PFSK-1 (cell line): ENCODE results near the gene PRRG1.

ENCODE experiments used
- FOXP2 ChIP-seq: optimal IDR thresholded peaks from 2 replicates; pipeline ENCODE3; 2011; ENCODE audit warnings: borderline replicate concordance, control low read depth, inconsistent platforms; ENCODE audit not compliant: insufficient read depth; ENCODE audit errors: extremely low read length, extremely low read depth
- POLR2AphosphoS5 ChIP-seq: IDR thresholded peaks from 2 replicates; pipeline ENCODE4 v1.6.1; 2012; ENCODE audit warnings: low read depth, mild to moderate bottlenecking, control low read depth, low read length, moderate library complexity
- SIN3A ChIP-seq: IDR thresholded peaks from 2 replicates; pipeline ENCODE4 v1.6.1; 2012; ENCODE audit warnings: mild to moderate bottlenecking, low read length, moderate library complexity, borderline replicate concordance; ENCODE audit not compliant: insufficient read depth
- TAF1 ChIP-seq: IDR thresholded peaks from 2 replicates; pipeline ENCODE4 v1.6.1; 2012; ENCODE audit warnings: low read length, control low read depth, borderline replicate concordance; ENCODE audit not compliant: insufficient read depth
- TF ChIP-seq, protein P1 (sequence below), 2 experiments: IDR thresholded peaks; 2 replicates each; pipeline versions ENCODE4 v1.6.1 to v1.8.0; 2011 to 2012; ENCODE audit warnings: low read depth in 2 of 2, low read length in 2 of 2, control low read depth in 1 of 2, inconsistent platforms in 1 of 2, mild to moderate bottlenecking in 1 of 2, moderate library complexity in 1 of 2; ENCODE audit not compliant: insufficient read depth in 1 of 2

PRRG1 gene

DNA sequence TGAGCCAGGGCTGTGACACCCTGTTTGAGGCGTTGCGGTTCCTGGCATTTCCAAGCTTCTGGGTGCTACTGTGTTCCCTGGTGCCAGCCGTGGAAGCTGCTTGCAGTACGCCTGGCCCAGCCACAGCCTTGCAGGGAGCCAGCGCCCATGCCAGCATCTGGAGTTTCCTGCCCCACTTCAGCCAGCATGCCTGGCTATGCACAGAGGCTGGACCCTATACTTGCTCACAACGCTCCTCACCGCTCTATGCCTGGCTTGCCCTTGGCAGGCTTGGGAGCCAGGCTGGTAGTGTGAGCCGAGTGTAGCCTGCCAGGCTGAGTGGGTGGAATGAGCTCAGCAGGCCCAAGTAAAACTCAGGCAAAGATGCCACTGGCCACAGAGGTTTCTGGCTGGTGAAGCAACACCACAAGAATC is 22.4 kb downstream of the PRRG1 start:
- TF ChIP-seq POLR2AphosphoS5 = no peak

DNA sequence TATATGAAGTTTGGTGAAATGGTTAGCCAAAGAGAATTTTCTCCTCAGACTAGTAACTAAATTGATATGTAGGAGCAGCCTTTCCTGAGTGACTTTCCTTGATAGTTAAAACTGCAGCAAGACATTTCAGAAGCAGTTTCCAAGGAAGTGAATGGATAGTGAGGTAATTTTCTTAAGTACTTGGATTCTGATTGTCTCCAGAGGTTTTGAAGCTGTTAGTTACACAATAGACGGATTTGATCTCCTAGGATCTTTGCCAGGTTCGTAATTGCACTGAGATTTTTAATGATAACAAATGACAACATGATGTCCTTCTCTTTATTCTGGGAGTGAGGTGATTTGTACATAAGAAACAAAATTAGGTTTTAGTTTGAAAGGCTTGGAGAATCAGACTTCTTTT is 29.2 kb downstream of the PRRG1 start:
- TF ChIP-seq POLR2AphosphoS5 = no peak
- TF ChIP-seq, protein P1, sequence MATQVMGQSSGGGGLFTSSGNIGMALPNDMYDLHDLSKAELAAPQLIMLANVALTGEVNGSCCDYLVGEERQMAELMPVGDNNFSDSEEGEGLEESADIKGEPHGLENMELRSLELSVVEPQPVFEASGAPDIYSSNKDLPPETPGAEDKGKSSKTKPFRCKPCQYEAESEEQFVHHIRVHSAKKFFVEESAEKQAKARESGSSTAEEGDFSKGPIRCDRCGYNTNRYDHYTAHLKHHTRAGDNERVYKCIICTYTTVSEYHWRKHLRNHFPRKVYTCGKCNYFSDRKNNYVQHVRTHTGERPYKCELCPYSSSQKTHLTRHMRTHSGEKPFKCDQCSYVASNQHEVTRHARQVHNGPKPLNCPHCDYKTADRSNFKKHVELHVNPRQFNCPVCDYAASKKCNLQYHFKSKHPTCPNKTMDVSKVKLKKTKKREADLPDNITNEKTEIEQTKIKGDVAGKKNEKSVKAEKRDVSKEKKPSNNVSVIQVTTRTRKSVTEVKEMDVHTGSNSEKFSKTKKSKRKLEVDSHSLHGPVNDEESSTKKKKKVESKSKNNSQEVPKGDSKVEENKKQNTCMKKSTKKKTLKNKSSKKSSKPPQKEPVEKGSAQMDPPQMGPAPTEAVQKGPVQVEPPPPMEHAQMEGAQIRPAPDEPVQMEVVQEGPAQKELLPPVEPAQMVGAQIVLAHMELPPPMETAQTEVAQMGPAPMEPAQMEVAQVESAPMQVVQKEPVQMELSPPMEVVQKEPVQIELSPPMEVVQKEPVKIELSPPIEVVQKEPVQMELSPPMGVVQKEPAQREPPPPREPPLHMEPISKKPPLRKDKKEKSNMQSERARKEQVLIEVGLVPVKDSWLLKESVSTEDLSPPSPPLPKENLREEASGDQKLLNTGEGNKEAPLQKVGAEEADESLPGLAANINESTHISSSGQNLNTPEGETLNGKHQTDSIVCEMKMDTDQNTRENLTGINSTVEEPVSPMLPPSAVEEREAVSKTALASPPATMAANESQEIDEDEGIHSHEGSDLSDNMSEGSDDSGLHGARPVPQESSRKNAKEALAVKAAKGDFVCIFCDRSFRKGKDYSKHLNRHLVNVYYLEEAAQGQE (IDR thresholded peaks at IDR 0.05; ENCODE audit: insufficient read depth in 1 of 2, low read depth in 2 of 2, low read length in 2 of 2) = no peak
- TF ChIP-seq TAF1 = no peak
- TF ChIP-seq FOXP2 = no peak
- no peak for TF ChIP-seq SIN3A

DNA sequence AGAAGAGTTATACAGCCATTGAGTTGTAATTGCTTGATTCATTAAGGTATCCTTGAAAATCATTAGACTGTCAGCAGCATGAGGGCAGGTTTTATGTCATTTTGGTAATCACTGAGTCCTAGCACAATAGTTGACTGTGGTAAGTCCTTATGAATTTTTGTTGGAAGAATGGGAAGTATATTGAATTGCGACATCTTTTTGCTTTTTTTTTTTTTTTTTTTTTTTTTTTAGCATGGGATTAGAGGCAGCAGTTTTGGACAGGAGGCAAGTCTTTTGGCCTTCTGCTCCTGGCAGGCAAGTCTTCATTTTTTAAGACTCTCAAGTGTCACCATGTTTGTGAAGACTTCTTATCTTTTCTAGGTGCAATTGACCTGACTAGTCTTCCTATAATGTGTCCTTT is 29.7 kb downstream of the PRRG1 start:
- TF ChIP-seq FOXP2 (no peak), POLR2AphosphoS5 (no peak), TAF1 (no peak), SIN3A (no peak)
- TF ChIP-seq, protein P1 (IDR thresholded peaks at IDR 0.05; ENCODE audit: insufficient read depth in 1 of 2, low read depth in 2 of 2, low read length in 2 of 2) = no peak

DNA sequence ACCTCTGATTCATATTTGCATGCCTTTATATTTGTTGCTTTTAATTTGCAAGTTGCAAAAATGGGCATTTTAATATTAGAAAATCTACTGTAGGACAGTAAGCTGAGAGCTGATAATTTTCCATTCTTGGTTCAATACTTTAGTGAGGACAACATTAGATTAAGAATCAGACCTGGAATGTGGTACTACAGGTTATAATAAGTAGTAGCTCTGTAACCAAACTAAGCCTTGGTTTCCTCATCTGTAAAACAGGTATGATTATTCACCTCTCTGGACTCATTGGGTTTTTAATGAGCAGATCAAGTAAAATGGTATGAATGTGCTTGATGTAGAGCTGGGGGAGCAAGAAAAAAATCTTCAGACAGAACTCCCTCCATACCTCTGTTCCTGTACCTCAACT is 31.1 kb downstream of the PRRG1 start:
- TF ChIP-seq FOXP2 = no peak
- TF ChIP-seq POLR2AphosphoS5 = no peak
- TF ChIP-seq, protein P1 (IDR thresholded peaks at IDR 0.05; ENCODE audit: insufficient read depth in 1 of 2, low read depth in 2 of 2, low read length in 2 of 2) = no peak
- TF ChIP-seq SIN3A = no peak

GRCh38 chrX:37380924-37381323 is 31.8 kb downstream of the PRRG1 start:
- TF ChIP-seq, protein P1 (IDR thresholded peaks at IDR 0.05; ENCODE audit: insufficient read depth in 1 of 2, low read depth in 2 of 2, low read length in 2 of 2) = no peak
- TF ChIP-seq SIN3A (no peak), FOXP2 (no peak), POLR2AphosphoS5 (no peak), TAF1 (no peak)
